Fibroblast of skin of scalp (primary cell): ENCODE data around the gene CFP.

ENCODE experiments used
- DNase-seq: peaks from one replicate; pipeline ENCODE4 v3.0.0-alpha.2; 2013

CFP gene

GRCh38 chrX:47637546-47638195 is 7.9 kb upstream of the CFP start:
- no peak for DNase-seq

- no peak for DNase-seq
These were observed 5.3 kb upstream of the CFP start for GRCh38 chrX:47634871-47635575.

- no peak for DNase-seq
These were observed 4.2 kb upstream of the CFP start for GRCh38 chrX:47633689-47634590.

GRCh38 chrX:47632666-47633065 is 2.9 kb upstream of the CFP start:
- no peak for DNase-seq

GRCh38 chrX:47631676-47632075 is 1.9 kb upstream of the CFP start:
- no peak for DNase-seq

- DNase-seq, result no peak
These were observed 748 bp downstream of the CFP start for GRCh38 chrX:47628982-47629381.

GRCh38 chrX:47625365-47625764 is 4.4 kb downstream of the CFP start:
- DNase-seq, result no peak

- DNase-seq, result peak; percentile 74
These were observed 6.1 kb downstream of the CFP start for GRCh38 chrX:47623540-47624027.

GRCh38 chrX:47621851-47622250 is 7.9 kb downstream of the CFP start:
- DNase-seq, result no peak

GRCh38 chrX:47620303-47620685 is 9.4 kb downstream of the CFP start:
- DNase-seq, result no peak

GRCh38 chrX:47619486-47620302 is 10.0 kb downstream of the CFP start, which contains the start of gene SYN1:
SYN1 (minus strand) TSS chrX:47619857; CDS start chrX:47619728, 129 bp downstream.
- peak; percentile 80 for DNase-seq

- no peak for DNase-seq
These were observed 10.7 kb downstream of the CFP start for GRCh38 chrX:47618923-47619485.

GRCh38 chrX:47614618-47615017 is 15.1 kb downstream of the CFP start:
- no peak for DNase-seq

GRCh38 chrX:47613082-47613481 is 16.6 kb downstream of the CFP start:
- no peak for DNase-seq

GRCh38 chrX:47612418-47612817 is 17.3 kb downstream of the CFP start:
- DNase-seq, result no peak

- no peak for DNase-seq
These were observed 17.8 kb downstream of the CFP start for GRCh38 chrX:47611926-47612325.

GRCh38 chrX:47611489-47611888 is 18.2 kb downstream of the CFP start:
- DNase-seq, result no peak

- no peak for DNase-seq
These were observed 19.2 kb downstream of the CFP start for GRCh38 chrX:47610511-47610910.

GRCh38 chrX:47608130-47608810 is 21.5 kb downstream of the CFP start:
- no peak for DNase-seq

GRCh38 chrX:47607091-47607490 is 22.6 kb downstream of the CFP start:
- DNase-seq, result no peak

GRCh38 chrX:47605024-47605423 is 24.7 kb downstream of the CFP start:
- no peak for DNase-seq
